GM18507 (cell line): ENCODE data around the gene VASP.

Experiments used
- DNase-seq: peaks from one replicate; pipeline ENCODE4 v3.0.0; 2011; ENCODE audit warnings: low read depth; ENCODE audit not compliant: insufficient read length; ENCODE audit errors: extremely low spot score
- FAIRE-seq: peaks from 2 replicates; lab custom pipeline; 2011; peaks lifted over from hg19 to GRCh38; lab: Jason Lieb, UNC

The VASP gene

DNA sequence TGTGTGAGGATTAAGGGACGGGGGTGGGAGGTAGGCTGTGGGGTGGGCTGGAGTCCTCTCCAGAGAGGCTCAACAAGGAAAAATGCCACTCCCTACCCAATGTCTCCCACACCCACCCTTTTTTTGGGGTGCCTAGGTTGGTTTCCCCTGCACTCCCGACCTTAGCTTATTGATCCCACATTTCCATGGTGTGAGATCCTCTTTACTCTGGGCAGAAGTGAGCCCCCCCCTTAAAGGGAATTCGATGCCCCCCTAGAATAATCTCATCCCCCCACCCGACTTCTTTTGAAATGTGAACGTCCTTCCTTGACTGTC lies 34.0 kb upstream of the VASP start:
- DNase-seq (no peak), FAIRE-seq (no peak)

DNA sequence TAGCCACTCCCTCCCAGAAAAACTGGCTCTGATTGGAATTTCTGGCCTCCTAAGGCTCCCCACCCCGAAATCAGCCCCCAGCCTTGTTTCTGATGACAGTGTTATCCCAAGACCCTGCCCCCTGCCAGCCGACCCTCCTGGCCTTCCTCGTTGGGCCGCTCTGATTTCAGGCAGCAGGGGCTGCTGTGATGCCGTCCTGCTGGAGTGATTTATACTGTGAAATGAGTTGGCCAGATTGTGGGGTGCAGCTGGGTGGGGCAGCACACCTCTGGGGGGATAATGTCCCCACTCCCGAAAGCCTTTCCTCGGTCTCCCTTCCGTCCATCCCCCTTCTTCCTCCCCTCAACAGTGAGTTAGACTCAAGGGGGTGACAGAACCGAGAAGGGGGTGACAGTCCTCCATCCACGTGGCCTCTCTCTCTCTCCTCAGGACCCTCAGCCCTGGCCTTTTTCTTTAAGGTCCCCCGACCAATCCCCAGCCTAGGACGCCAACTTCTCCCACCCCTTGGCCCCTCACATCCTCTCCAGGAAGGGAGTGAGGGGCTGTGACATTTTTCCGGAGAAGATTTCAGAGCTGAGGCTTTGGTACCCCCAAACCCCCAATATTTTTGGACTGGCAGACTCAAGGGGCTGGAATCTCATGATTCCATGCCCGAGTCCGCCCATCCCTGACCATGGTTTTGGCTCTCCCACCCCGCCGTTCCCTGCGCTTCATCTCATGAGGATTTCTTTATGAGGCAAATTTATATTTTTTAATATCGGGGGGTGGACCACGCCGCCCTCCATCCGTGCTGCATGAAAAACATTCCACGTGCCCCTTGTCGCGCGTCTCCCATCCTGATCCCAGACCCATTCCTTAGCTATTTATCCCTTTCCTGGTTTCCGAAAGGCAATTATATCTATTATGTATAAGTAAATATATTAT lies 33.3 kb upstream of the VASP start:
- FAIRE-seq (no peak), DNase-seq (no peak)

DNA sequence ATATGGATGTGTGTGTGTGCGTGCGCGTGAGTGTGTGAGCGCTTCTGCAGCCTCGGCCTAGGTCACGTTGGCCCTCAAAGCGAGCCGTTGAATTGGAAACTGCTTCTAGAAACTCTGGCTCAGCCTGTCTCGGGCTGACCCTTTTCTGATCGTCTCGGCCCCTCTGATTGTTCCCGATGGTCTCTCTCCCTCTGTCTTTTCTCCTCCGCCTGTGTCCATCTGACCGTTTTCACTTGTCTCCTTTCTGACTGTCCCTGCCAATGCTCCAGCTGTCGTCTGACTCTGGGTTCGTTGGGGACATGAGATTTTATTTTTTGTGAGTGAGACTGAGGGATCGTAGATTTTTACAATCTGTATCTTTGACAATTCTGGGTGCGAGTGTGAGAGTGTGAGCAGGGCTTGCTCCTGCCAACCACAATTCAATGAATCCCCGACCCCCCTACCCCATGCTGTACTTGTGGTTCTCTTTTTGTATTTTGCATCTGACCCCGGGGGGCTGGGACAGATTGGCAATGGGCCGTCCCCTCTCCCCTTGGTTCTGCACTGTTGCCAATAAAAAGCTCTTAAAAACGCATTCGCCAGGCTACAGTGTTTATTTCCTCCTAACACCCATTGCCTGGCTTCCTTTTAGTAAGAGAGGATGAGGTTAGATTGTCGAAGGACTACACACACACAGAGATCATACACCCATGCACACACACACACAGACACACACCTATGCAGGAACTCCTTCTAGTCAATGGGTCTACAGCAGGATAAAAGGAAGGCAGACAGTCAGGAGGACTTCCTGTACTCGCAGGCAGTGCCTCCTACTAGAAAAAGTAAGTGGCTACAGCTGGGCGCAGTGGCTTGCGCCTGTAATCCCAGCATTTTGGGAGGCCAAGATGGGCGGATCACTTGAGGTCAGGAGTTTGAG lies 32.4 kb upstream of the VASP start:
- no peak for DNase-seq
- no peak for FAIRE-seq

DNA sequence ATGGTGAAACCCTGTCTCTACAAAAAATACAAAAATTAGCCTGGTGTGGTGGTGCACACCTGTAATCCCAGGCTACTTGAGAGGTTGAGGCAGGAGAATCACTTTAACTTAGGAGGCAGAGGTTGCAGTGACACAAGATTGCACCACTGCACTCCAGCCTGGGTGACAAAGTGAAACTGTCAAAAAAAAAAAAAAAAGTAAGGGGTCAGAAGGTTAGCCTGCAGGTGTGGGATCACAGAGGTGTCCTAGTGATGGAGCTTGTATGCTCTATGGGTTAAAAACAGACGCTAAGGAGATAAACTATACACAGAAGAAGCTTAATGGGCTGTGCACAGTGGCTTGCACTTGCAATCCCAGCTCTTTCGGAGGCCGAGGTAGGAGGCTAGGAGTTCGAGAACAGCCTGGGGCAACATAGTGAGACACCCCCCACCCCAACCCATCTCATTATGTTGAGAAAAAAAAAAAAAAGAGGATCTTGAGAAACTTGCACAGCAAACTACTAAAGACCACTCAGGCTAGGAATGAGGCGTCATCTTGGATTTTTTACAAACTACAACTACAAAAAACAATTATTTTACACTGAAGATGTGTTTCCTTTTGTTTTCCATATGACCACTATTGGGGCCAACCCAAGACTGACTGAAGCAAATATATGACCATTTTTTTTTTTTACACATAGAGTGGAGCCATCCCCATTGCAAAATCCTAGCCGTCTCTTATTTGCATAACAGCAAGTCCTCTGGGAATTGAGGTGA lies 31.6 kb upstream of the VASP start:
- DNase-seq (no peak), FAIRE-seq (no peak)

GRCh38 chr19:45476304-45476703 lies 31.0 kb upstream of the VASP start:
- no peak for DNase-seq
- no peak for FAIRE-seq

GRCh38 chr19:45477186-45477585 lies 30.1 kb upstream of the VASP start:
- FAIRE-seq (no peak), DNase-seq (no peak)

GRCh38 chr19:45477713-45478453 lies 29.4 kb upstream of the VASP start:
- peak; percentile 46 for FAIRE-seq

DNA sequence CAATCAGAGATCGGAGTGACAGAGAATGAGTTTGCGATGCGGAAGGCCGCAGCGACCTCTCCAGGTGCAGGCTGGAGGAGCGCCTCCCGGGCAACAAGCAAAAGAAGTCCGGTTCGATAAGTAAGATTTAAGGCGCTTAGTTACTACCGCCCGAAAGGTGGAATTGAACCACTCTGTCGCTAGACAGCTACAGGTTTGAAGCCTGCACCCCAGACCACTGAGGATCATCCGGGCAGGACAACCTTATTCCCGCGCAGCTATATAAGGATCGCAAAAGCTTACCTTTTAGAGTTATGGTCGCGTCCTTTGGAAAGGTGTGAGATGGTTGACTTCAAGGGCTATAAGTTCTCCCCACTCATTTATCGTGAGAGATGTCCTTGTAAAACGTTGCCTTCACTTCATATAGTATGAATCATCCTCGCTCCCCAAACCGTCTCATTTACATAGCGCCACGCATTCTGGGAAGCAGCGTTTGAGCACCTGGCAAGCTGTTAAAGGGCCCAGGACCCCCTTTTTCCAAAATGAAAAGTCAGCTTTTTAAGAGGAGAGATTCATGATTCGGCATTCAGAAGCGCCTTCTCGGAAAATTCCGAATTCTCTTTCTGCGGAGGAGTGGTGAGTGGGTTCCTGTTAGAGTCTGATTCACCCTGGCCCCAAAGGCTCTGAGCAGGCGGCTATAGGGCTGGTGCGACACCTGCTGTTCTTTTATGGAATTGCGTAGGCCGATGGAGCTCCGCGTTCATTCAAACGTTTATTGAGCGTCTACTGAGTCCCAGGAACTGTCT lies 28.6 kb upstream of the VASP start:
- DNase-seq, result no peak
- FAIRE-seq, result peak; percentile 94

More at GRCh38 chr19:45477713-45478453, 29.4 kb upstream of the VASP start:
- DNase-seq, result no peak

- no peak for FAIRE-seq
- DNase-seq, result no peak
These were observed 24.2 kb upstream of the VASP start for GRCh38 chr19:45483033-45483432.

DNA sequence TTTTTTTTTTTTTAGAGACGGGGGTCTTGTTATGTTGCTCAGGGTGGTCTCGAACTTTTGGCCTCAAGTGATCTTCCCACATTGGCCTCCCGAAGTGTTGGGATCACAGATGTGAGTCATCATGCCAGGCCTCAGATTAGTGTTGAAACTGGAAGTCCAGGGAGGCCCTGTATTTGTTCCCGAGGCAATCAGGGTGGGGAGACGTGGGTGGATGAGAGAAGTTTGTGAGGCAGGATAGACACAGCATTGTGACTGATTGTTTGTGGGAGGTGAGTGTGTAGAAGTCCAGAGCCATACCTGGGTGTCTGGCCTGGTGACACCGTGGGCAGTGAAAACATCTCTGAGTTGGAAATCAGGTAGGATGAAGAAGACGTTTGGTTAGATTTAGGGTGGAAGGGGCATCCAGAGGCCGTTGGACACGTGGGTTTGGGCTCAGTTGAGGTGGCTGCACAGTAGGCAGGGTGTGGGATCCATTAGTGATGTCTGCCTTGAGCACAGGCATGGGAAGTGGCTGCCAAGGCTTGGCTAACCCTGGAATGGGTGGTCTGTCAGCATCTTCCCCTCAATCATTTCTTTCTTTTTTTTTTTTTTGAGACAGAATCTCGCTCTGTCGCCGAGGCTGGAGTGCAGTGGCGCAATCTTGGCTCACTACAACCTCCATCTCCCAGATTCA lies 22.9 kb upstream of the VASP start:
- DNase-seq, result no peak
- FAIRE-seq, result no peak

GRCh38 chr19:45485305-45486077 lies 21.8 kb upstream of the VASP start:
- peak; percentile 96 for FAIRE-seq
- peak; percentile 75 for DNase-seq

- FAIRE-seq (no peak), DNase-seq (no peak)
These were observed 18.6 kb upstream of the VASP start for GRCh38 chr19:45488708-45489107.

DNA sequence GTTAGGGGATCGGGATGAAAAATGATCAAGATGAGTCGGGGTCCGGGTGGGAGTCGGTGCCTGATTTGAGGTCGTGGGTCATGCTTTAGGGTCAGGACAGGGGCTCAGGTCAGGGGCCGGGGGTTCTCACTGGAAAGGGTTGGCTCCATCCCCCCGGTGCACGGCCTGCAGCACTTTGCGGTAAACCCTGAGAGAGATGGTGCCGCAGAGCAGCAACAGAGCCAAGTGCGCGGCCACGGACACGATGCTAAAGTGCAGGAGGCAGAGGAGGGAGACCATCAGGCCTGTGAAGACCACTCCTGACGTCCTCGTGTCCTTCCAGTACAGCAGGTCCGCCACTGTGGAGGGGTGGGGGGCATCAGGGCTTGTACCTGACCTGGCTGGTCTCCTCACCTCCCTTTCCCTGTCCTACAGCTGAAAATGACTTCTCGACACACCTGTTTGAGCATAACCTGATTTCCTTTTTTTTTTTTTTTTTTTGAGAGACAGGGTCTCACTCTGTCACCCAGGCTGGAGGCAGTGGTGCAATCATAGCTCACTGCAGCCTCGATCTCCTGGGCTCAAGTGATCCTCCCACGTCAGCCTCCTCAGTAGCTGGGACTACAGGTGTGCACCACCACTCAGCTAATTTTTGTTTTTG lies 17.9 kb upstream of the VASP start:
- no peak for DNase-seq
- FAIRE-seq, result no peak

GRCh38 chr19:45492137-45492626 lies 15.1 kb upstream of the VASP start:
- FAIRE-seq, result no peak

DNA sequence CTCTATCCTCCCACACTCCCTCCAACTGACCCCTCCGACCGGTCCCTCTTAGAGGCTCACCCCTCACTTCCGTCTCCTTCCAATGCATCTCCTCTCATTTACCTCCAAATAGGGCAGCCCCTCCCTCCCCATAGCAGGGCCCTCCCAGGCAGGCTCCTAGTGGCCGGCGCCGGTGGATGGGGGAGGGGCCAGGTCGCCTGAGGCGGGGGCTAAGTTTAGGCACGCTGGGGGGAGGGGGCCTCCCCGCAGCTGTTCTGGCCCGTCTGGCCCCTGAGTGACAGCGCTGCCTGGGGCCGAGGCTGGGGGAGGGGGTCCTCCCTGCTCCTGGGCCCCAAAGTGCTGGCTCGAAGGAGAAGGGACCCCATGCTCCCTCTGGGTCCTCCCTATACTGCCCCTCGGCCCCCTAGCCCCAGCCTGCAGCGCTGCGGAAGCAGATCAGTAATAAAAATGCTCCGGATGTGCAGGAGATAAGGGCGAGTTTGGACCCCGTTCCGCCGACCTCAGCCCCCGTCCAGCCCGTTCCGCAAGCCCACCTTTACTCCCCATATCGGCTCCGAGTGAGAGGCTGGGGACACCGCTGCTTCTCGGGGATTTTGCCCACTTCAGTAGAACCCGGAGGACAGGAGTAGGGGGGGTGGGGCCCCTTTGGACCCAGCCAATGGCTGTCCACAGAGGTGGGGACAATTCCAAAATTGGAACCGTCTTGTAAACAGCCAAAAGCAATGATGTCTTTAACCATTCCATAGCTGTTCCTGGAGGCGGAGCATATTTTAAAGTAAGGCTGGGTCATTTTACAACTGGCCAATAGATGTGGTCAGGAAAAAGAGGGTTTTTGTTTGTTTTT lies 14.4 kb upstream of the VASP start:
- FAIRE-seq, result peak; percentile 41
- DNase-seq, result no peak

More at GRCh38 chr19:45492137-45492626, 15.1 kb upstream of the VASP start:
- no peak for DNase-seq
